ENCODE results near the gene INSRR. TPM values are rescaled to one million over a fixed set of nuclear protein-coding genes. Genes with fewer than 3 reads are reported as not detected.

INSRR gene
- total RNA-seq, 1 experiment from 2014 or later, result not detected

DNA sequence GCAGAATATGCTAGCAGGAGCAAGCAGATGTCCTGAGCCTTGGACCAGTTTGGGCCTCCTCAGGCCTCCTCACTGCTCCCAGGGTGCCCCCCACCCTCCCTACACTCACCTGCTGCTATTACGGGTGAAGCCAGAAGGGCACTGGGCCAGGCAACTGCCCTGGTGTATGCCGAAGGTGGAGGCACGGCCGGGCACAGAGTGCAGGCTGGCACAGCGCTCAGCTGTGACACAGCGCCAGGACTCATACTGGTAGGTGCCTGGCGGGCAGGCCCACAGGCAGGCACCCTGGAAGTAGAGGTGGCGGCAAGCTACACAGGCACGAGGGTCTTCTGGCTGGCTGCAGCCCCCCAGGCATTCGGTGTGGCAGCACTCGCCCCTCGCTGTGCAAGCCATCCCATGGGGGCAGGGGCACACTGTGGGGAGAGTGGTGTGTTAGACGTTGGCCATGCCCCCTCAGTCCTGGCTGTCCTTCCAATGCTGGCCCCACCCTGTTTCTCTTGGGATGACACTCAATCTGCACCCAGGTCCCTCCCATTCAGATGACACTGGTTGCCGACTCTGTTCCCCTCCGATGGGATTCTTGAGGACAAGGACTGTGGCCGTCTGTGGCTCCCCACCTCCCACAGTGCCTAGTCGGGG, 7.0 kb downstream of the INSRR start:
- ChIA-PET POLR2A (no interaction called here), CTCF (interaction anchor here (0.5 to 18.7 kb wide), 9 partner anchors 9 to 130 kb away, joined by 3 to 353 read pairs (median 4); partner anchors contain the start of genes INSRR and NTRK1)
- no peak for DNase-seq (ENCODE audit: unreplicated experiment)
- Mint-ChIP-seq H3K27me3 (ENCODE audit: insufficient read depth, unreplicated experiment) (peaks cover 19% of the 10 kb centered on the region), H3K27ac (ENCODE audit: low read depth, unreplicated experiment) (no peak overlapping the region), H3K4me1 (ENCODE audit: insufficient read depth, unreplicated experiment) (peaks cover 13% of the 10 kb centered on the region), H3K9me3 (ENCODE audit: unreplicated experiment) (no peaks in the 10 kb centered on the region), H3K36me3 (ENCODE audit: insufficient read depth, unreplicated experiment) (no peaks in the 10 kb centered on the region), H3K4me3 (ENCODE audit: unreplicated experiment) (no peak overlapping the region)
- TF ChIP-seq, protein P1, sequence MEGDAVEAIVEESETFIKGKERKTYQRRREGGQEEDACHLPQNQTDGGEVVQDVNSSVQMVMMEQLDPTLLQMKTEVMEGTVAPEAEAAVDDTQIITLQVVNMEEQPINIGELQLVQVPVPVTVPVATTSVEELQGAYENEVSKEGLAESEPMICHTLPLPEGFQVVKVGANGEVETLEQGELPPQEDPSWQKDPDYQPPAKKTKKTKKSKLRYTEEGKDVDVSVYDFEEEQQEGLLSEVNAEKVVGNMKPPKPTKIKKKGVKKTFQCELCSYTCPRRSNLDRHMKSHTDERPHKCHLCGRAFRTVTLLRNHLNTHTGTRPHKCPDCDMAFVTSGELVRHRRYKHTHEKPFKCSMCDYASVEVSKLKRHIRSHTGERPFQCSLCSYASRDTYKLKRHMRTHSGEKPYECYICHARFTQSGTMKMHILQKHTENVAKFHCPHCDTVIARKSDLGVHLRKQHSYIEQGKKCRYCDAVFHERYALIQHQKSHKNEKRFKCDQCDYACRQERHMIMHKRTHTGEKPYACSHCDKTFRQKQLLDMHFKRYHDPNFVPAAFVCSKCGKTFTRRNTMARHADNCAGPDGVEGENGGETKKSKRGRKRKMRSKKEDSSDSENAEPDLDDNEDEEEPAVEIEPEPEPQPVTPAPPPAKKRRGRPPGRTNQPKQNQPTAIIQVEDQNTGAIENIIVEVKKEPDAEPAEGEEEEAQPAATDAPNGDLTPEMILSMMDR (IDR thresholded peaks at IDR 0.05; ENCODE audit: unreplicated experiment), result no peak
- BruUV-seq (replicated peaks), result no TSS peak
- intact Hi-C loops (cut with micrococcal nuclease), result no loop called here

DNA sequence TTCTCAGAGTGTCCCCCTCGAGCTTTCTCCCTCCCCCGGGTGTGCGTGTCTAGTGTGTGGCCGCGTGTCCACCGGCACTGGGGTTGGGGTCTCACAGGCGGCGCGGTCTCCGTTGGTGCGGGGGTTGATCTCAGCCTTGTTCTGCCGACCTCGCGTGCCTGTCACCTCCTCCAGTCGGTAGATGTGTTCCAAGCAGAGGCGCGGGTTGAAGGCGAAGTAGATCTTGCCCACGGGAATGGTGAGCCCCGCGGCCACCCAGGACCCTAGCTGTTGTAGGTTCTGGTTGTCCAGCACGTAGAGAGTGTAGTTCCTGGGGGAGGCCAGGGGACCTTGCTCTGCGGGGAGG, 9.8 kb downstream of the INSRR start:
- no peaks in the 10 kb centered on the region for H3K9me3 Mint-ChIP-seq (ENCODE audit: unreplicated experiment)
- BruUV-seq (replicated peaks), result no TSS peak
- no peak for DNase-seq (ENCODE audit: unreplicated experiment)
- CTCF ChIA-PET, result interaction anchor here (0.7 to 18.7 kb wide), 6 partner anchors 10 to 121 kb away, joined by 3 to 353 read pairs (median 4); partner anchors contain the start of genes INSRR, METTL25B and NTRK1
- intact Hi-C loops (cut with micrococcal nuclease), result no loop called here
- H3K36me3 Mint-ChIP-seq (ENCODE audit: insufficient read depth, unreplicated experiment), result no peaks in the 10 kb centered on the region
- POLR2A ChIA-PET, result no interaction called here
- H3K27ac Mint-ChIP-seq (ENCODE audit: low read depth, unreplicated experiment), result no peak overlapping the region
- peaks cover 13% of the 10 kb centered on the region for H3K4me1 Mint-ChIP-seq (ENCODE audit: insufficient read depth, unreplicated experiment)
- TF ChIP-seq, protein P1 (IDR thresholded peaks at IDR 0.05; ENCODE audit: unreplicated experiment), result no peak
- no peak overlapping the region for H3K4me3 Mint-ChIP-seq (ENCODE audit: unreplicated experiment)
- peaks cover 29% of the 10 kb centered on the region for H3K27me3 Mint-ChIP-seq (ENCODE audit: insufficient read depth, unreplicated experiment)

DNA sequence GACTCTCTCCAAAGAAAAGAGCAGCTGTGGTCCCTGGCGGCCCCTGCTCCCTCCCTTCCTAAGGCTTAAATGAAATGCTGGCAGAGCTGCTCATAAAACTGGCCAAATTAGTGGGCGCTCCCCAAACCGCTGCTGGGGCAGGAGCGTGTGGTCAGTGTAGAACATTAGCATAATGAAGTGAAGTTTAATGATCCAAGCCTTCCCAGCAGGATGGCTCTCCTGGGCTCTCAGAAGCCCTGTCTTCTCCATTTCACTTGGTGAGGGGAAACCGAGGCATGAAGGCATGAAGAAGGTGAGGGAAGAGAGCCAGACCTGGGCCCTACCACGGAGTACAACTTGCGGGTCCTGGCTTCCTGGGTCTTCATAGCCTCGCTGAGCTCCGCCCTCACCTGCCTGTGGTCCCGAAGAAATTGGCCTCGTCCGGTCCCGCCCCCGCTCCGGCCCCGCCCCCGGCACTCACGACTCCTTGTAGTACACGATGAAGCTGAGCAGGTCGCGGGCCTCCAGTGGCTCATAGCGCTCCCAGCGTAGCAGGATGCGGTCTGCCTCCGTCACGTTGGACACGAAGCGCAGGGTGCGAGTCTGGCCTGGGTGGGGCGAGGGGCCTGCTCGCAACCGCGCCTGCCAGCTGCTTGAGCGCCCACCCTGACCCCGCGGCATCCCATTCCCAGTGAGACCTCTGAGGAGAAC, 10.3 kb downstream of the INSRR start:
- DNase-seq (ENCODE audit: unreplicated experiment), result no peak
- Mint-ChIP-seq H3K36me3 (ENCODE audit: insufficient read depth, unreplicated experiment) (no peaks in the 10 kb centered on the region), H3K9me3 (ENCODE audit: unreplicated experiment) (no peaks in the 10 kb centered on the region), H3K27me3 (ENCODE audit: insufficient read depth, unreplicated experiment) (peaks cover 34% of the 10 kb centered on the region), H3K27ac (ENCODE audit: low read depth, unreplicated experiment) (no peak overlapping the region), H3K4me3 (ENCODE audit: unreplicated experiment) (no peak overlapping the region), H3K4me1 (ENCODE audit: insufficient read depth, unreplicated experiment) (peaks cover 13% of the 10 kb centered on the region)
- ChIA-PET CTCF (interaction anchor here (0.6 to 18.7 kb wide), 6 partner anchors 9 to 49 kb away, joined by 3 to 353 read pairs (median 4); partner anchors contain the start of genes INSRR and NTRK1), POLR2A (interaction anchor here (1.9 kb wide), 1 partner anchor 8 kb away, joined by 7 read pairs; no protein-coding TSS in a partner anchor)
- intact Hi-C loops (cut with micrococcal nuclease), result no loop called here
- no TSS peak for BruUV-seq (replicated peaks)
- TF ChIP-seq, protein P1 (IDR thresholded peaks at IDR 0.05; ENCODE audit: unreplicated experiment), result no peak
